HepG2 (cell line): Measurements from ENCODE around the gene GPR137. TPM values are rescaled to one million over a fixed set of nuclear protein-coding genes. Genes with fewer than 3 reads are reported as not detected.

Experiments used
- ATAC-seq: fragments of 200-7000 bp; cut with Tn5 transposase; 3 replicates; pipeline ENCODE4 v1.9.1; 2020; ENCODE audit warnings: mild to moderate bottlenecking, moderate library complexity
- BruUV-seq: library from RNA; stranded (reverse); fragments of 400-500 nt; replicated peaks from 2 replicates; lab custom pipeline; 2021; lab: Mats Ljungman, UMichigan
- CTCF ChIA-PET: fragments of 300-600 bp; formaldehyde crosslinking; extraction: SDS; loops from one replicate; lab custom pipeline; 2021; ENCODE audit warnings: low total read pairs, inconsistent platforms, low intra/inter-chr PET ratio; lab: Yijun Ruan, JAX
- POLR2A ChIA-PET: fragments of 350-600 bp; sonication (Branson Sonifier 250); formaldehyde crosslinking; loops from one replicate; lab custom pipeline; 2020; ENCODE audit warnings: antibody characterized with exemption, inconsistent platforms; lab: Yijun Ruan, JAX
- DNase-seq: peaks from one replicate; pipeline ENCODE4 v3.0.0-alpha.2; 2015; ENCODE audit warnings: low spot score
- FAIRE-seq: peaks from 3 replicates; lab custom pipeline; 2011; peaks lifted over from hg19 to GRCh38; lab: Jason Lieb, UNC
- H2AFZ ChIP-seq: one replicate; pipeline ENCODE4 v1.6.1; 2011; ENCODE audit warnings: low read length, inconsistent platforms
- H3K27ac ChIP-seq: fragments of 300-600 bp; 3 replicates; pipeline ENCODE4 v1.8.0; 2011; ENCODE audit warnings: mixed run types, mild to moderate bottlenecking, mixed read lengths, low read length, inconsistent platforms; ENCODE audit not compliant: insufficient read depth; ENCODE audit errors: extremely low read length
- H3K27me3 ChIP-seq, 2 experiments: fragments of 200-600 bp in 1 of 2; 2 replicates in 1 of 2; 3 replicates in 1 of 2; pipeline versions ENCODE4 v1.6.0 to v1.8.0; 2011; ENCODE audit warnings: low read length in 2 of 2, mild to moderate bottlenecking in 2 of 2, moderate library complexity in 2 of 2, inconsistent platforms in 1 of 2; ENCODE audit not compliant: insufficient read depth in 2 of 2, control insufficient read depth in 1 of 2
- H3K36me3 ChIP-seq, 2 experiments: fragments of 200-600 bp in 1 of 2; replicated peaks in 1 of 2; 2 replicates in 1 of 2; 3 replicates in 1 of 2; pipeline versions ENCODE4 v1.5.1 to v1.8.0; 2011; ENCODE audit warnings: low read length in 2 of 2, inconsistent platforms in 1 of 2; ENCODE audit not compliant: insufficient read depth in 2 of 2, control insufficient read depth in 1 of 2
- H3K4me1 ChIP-seq: 2 replicates; pipeline ENCODE4 v1.5.1; 2012; ENCODE audit warnings: low read length, inconsistent platforms; ENCODE audit not compliant: insufficient read depth
- H3K4me2 ChIP-seq: 2 replicates; pipeline ENCODE4 v1.6.0; 2011; ENCODE audit warnings: low read depth, low read length, inconsistent platforms
- H3K4me3 ChIP-seq, 3 experiments: fragments of 200-600 bp in 1 of 3; sonication (generic), shearing (Covaris generic) in 1 of 3; replicated peaks in 1 of 3; 2 replicates each; pipeline ENCODE4 v1.5.1; 2011 to 2016; ENCODE audit warnings: low read length in 3 of 3, inconsistent platforms in 2 of 3, low read depth in 2 of 3, mild to moderate bottlenecking in 2 of 3, control low read depth in 1 of 3, mixed read lengths in 1 of 3; ENCODE audit not compliant: insufficient read depth in 1 of 3
- H3K79me2 ChIP-seq: one replicate; pipeline ENCODE4 v1.6.1; 2011; ENCODE audit warnings: low read length, inconsistent platforms; ENCODE audit not compliant: insufficient read depth
- H3K9ac ChIP-seq: 2 replicates; pipeline ENCODE4 v1.6.0; 2011; ENCODE audit warnings: mild to moderate bottlenecking, low read depth, low read length, inconsistent platforms; ENCODE audit not compliant: insufficient read depth
- H3K9me3 ChIP-seq: 2 replicates; pipeline ENCODE4 v1.5.1; 2012; ENCODE audit warnings: mild to moderate bottlenecking, low read length
- H4K20me1 ChIP-seq: 2 replicates; pipeline ENCODE4 v1.6.0; 2011; ENCODE audit warnings: inconsistent platforms, mild to moderate bottlenecking, low read length, moderate library complexity; ENCODE audit not compliant: insufficient read depth
- ARID4A ChIP-seq: sonication (generic); formaldehyde crosslinking; IDR thresholded peaks from 2 replicates; pipeline ENCODE4 v1.5.0; 2020; ENCODE audit warnings: mild to moderate bottlenecking, missing genetic modification reagents, borderline replicate concordance
- ARNT2 ChIP-seq: sonication (generic); formaldehyde crosslinking; IDR thresholded peaks from 2 replicates; pipeline ENCODE4 v1.8.0; 2022; ENCODE audit warnings: mild to moderate bottlenecking, low read depth, missing genetic modification reagents, moderate library complexity
- KAT8 ChIP-seq: IDR thresholded peaks from 2 replicates; pipeline ENCODE4 v1.6.1; 2016; ENCODE audit warnings: missing genetic modification reagents, missing compliant biosample characterization
- KDM2A ChIP-seq: sonication (generic); formaldehyde crosslinking; IDR thresholded peaks from 2 replicates; pipeline ENCODE4 v1.4.0; 2020; ENCODE audit warnings: low read depth, missing genetic modification reagents, borderline replicate concordance
- POLR2G ChIP-seq: fragments of 200-400 bp; formaldehyde crosslinking; IDR thresholded peaks from 2 replicates; pipeline ENCODE4 v1.6.1; 2018; ENCODE audit warnings: mild to moderate bottlenecking, low read depth, low read length, moderate library complexity
- SALL1 ChIP-seq: sonication (generic); formaldehyde crosslinking; IDR thresholded peaks from 2 replicates; pipeline ENCODE4 v1.8.0; 2022; ENCODE audit warnings: mild to moderate bottlenecking, missing genetic modification reagents
- ZC3H13 ChIP-seq: sonication (generic); formaldehyde crosslinking; IDR thresholded peaks from 2 replicates; pipeline ENCODE4 v1.8.1; 2023; ENCODE audit warnings: mild to moderate bottlenecking, missing genetic modification reagents, moderate library complexity
- ZFP36L1 ChIP-seq: sonication (generic); formaldehyde crosslinking; IDR thresholded peaks from 2 replicates; pipeline ENCODE4 v1.8.0; 2022; ENCODE audit warnings: mild to moderate bottlenecking, missing genetic modification reagents, moderate library complexity
- ZNF496 ChIP-seq: sonication (generic); formaldehyde crosslinking; IDR thresholded peaks from 2 replicates; pipeline ENCODE4 v1.8.1; 2023; ENCODE audit warnings: mild to moderate bottlenecking, moderate library complexity, missing genetic modification reagents; ENCODE audit not compliant: insufficient replicate concordance
- WGBS: methylation state at CpG from one replicate; pipeline ENCODE4 v1.1.6; 2017; ENCODE audit warnings: low lambda C conversion rate; 5-methylcytosine and 5-hydroxymethylcytosine counted together
- in situ Hi-C: cut with HindIII; loops from 2 replicates; pipeline ENCODE4 v1.10.0; 2017; ENCODE audit warnings: low pct_unique_long_range_greater_than_20kb; ENCODE audit not compliant: extremely low pct_ligation_motif_present
- intact Hi-C: fragments of 100-400 bp; cut with micrococcal nuclease; formaldehyde crosslinking; loops from one replicate; pipeline ENCODE4 v1.10.0; 2022; ENCODE audit not compliant: unreplicated experiment
- polyA plus RNA-seq, 8 experiments: library from polyadenylated mRNA; depleted of rRNA in 3 of 8; stranded (reverse) in 7 of 8; unstranded in 1 of 8; fragments of >200 nt; fragmentation: Illumina TruSeq in 4 of 8; extraction: Trizol in 4 of 8; gene quantifications; 2 replicates each; pipeline versions ENCODE4 v1.2.1 to v1.2.3, GENCODE V29; 2011 to 2016; ENCODE audit warnings: low read depth in 4 of 8, missing spikeins in 1 of 8, mixed read lengths in 1 of 8; ENCODE audit not compliant: insufficient read depth in 1 of 8
- total RNA-seq, 5 experiments: library from RNA; depleted of rRNA; stranded (reverse); fragments of >200 nt; fragmentation: Illumina TruSeq; extraction: Trizol; gene quantifications; 2 replicates each; pipeline ENCODE4 v1.2.3, GENCODE V29; 2016; ENCODE audit warnings: low read depth in 1 of 5
- TF ChIP-seq, protein P1 (sequence below): sonication (generic); formaldehyde crosslinking; IDR thresholded peaks from 2 replicates; pipeline ENCODE4 v1.4.0; 2020; ENCODE audit warnings: mild to moderate bottlenecking, missing genetic modification reagents

The GPR137 gene
- total and polyA plus RNA-seq, 2 of the 13 experiments (the other 11 are each of a cell fraction or from before 2014, with no cell fraction given): 8.5 to 13.2 TPM

DNA sequence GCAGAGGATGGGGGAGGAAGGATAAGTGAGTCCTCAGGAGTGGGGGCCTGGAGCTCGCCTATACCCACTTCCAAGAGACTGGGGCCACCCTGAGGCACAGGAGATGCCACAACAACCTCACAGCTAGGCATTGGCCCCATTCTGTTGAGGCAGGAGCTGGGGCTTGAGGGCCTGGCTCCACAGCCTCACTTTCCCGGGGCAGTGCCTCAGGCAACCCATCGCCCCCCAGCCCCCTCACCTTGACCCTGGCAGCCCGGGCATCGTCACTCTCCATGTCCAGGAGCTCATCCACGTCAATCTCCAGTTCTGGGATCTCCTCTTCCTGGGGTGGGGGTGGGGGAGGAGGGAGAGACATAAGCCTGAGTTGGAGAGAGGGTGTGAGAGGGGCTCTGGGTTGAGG, 40.7 kb upstream of the GPR137 start (continued):
- TF ChIP-seq ARID4A (CRISPR knock-in tag) (no peak), ZNF496 (CRISPR knock-in tag) (no peak), KAT8 (CRISPR knock-in tag) (no peak), ARNT2 (CRISPR knock-in tag) (no peak), POLR2G (peak; percentile 21; the same call in 1 of the 2 replicates), SALL1 (CRISPR knock-in tag) (no peak)

DNA sequence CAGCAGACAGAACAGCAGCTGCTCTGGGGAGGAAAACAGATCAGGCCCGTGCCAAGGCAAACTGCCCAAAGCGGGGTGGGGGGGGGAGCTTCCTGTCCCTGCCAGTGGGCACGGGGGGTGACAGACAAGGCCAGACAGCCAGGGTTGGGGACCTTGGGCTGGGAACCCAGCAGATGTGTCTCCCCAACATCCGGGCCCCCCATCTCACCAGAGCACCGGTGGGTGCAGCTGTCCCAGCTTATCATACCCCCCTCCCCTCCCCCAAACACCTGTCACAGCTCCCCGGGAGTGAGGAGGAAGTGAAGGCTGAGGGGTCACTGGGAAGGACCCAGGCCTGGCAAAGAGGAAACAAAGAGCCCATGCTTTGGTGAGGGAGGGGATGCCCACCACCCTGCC, 40.2 kb upstream of the GPR137 start:
- intact Hi-C loops (loop anchor here (5.0 kb wide), 1 partner anchor 57 kb away; the partner anchor contains the start of gene CATSPERZ), in situ Hi-C loops (no loop called here)
- H3K4me1 ChIP-seq: peaks cover 59% of the 10 kb centered on the region
- no peak for DNase-seq
- FAIRE-seq: no peak
- peak overlapping the region; percentile 68 for H3K27ac ChIP-seq
- ChIA-PET CTCF (no interaction called here), POLR2A (interaction anchor here (1.0 to 8.3 kb wide), 5 partner anchors 8 to 58 kb away, joined by 3 to 113 read pairs (median 18); partner anchors contain the start of genes NUDT22, TRPT1 and VEGFB)
- H3K9ac ChIP-seq: peak overlapping the region; percentile 79
- H4K20me1 ChIP-seq: no peaks in the 10 kb centered on the region
- peaks cover 0 to 11% of the 10 kb centered on the region in 2 experiments; a peak in 2 of 5 replicates for H3K36me3 ChIP-seq
- no peaks in the 10 kb centered on the region for H3K9me3 ChIP-seq
- H3K79me2 ChIP-seq: peaks cover 26% of the 10 kb centered on the region
- 58% methylated on average over 3 of the region's 6 CpGs for WGBS
- BruUV-seq: no TSS peak
- H3K27me3 ChIP-seq: no peaks in the 10 kb centered on the region; a peak in 1 of 5 replicates
- H2AFZ ChIP-seq: no peak overlapping the region
- no peak for ATAC-seq
- H3K4me2 ChIP-seq: peak overlapping the region; percentile 82
- peak overlapping the region; percentile 76 to 95 (median 79) for H3K4me3 ChIP-seq
- TF ChIP-seq KDM2A (peak; percentile 4; the same call in 1 of the 2 replicates), ZC3H13 (CRISPR knock-in tag) (0 out of 2 replicates have a peak, but pooled peaks have one; percentile 49), ZFP36L1 (CRISPR knock-in tag) (no peak)
- TF ChIP-seq, protein P1, sequence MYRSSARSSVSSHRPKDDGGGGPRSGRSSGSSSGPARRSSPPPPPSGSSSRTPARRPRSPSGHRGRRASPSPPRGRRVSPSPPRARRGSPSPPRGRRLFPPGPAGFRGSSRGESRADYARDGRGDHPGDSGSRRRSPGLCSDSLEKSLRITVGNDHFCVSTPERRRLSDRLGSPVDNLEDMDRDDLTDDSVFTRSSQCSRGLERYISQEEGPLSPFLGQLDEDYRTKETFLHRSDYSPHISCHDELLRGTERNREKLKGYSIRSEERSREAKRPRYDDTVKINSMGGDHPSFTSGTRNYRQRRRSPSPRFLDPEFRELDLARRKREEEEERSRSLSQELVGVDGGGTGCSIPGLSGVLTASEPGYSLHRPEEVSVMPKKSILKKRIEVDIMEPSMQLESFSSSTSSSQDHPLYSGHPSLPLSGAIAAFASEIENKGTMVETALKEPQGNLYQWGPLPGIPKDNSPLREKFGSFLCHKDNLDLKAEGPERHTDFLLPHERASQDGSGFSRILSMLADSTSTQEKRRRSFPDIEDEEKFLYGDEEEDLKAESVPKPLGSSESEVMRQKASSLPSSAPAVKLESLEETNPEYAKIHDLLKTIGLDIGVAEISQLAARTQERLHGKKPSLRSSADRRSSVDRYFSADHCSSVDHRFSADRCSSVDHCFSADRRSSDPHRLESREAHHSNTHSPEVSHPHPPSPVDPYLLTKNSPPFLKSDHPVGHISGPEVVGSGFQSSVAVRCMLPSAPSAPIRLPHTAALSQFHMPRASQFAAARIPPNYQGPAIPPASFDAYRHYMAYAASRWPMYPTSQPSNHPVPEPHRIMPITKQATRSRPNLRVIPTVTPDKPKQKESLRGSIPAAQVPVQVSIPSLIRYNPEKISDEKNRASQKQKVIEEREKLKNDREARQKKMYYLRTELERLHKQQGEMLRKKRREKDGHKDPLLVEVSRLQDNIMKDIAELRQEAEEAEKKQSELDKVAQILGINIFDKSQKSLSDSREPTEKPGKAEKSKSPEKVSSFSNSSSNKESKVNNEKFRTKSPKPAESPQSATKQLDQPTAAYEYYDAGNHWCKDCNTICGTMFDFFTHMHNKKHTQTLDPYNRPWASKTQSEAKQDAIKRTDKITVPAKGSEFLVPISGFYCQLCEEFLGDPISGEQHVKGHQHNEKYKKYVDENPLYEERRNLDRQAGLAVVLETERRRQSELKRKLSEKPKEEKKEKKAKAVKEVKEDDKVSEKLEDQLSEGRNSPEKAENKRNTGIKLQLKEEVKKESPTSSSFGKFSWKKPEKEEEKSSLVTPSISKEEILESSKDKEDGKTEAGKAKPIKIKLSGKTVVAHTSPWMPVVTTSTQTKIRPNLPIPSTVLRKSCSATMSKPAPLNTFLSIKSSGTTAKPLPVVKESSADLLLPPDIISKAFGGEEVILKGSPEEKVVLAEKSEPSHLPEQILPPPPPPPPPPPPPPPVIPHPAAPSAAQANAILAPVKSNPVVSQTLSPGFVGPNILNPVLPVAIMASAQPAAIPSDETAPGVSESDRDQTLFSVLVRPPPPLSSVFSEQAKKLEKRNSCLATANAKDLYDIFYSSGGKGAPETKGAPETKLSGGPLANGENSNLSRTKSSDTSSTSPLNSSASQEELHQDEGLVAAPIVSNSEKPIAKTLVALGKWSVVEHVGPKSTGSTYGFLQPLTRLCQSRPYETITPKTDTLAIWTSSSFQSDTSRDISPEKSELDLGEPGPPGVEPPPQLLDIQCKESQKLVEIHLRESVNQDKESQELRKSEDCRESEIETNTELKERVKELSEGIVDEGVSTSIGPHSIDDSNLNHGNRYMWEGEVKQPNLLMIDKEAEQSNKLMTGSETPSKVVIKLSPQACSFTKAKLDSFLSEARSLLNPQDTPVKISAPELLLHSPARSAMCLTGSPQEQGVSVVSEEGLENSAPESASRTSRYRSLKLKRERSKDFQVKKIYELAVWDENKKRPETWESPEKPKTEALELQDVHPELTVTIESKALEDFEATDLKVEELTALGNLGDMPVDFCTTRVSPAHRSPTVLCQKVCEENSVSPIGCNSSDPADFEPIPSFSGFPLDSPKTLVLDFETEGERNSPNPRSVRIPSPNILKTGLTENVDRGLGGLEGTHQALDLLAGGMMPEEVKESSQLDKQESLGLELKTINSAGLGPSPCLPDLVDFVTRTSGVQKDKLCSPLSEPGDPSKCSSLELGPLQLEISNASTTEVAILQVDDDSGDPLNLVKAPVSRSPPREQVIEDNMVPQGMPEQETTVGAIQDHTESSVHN (CRISPR knock-in tag): no peak
